Prostate gland (tissue), 2 donors: ENCODE results near the gene CCN2.

Experiments used
- CTCF ChIP-seq, 4 experiments: fragments of 200-600 bp in 2 of 4; fragments of 450-650 bp in 2 of 4; sonication (generic) in 2 of 4; IDR thresholded peaks; 1 replicate in 3 of 4; 2 replicates in 1 of 4; pipeline ENCODE4 v1.5.1; 2016 to 2019; ENCODE audit warnings: antibody characterized with exemption in 4 of 4, mild to moderate bottlenecking in 2 of 4, moderate library complexity in 2 of 4
- POLR2A ChIP-seq: fragments of 450-650 bp; IDR thresholded peaks from one replicate; pipeline ENCODE4 v1.6.1; 2016; ENCODE audit warnings: antibody characterized with exemption, mild to moderate bottlenecking

- TF ChIP-seq CTCF (IDR thresholded peaks at IDR 0.05) = no peak
- no peak for TF ChIP-seq POLR2A
Observed at GRCh38 chr6:131972741-131973140, 21.6 kb upstream of the CCN2 start.
